Chondrocyte (in vitro differentiated cells): ENCODE results near the gene RAB23. TPM values are rescaled to one million over a fixed set of nuclear protein-coding genes. Genes with fewer than 3 reads are reported as not detected.

Experiments
- DNase-seq: peaks from one replicate; pipeline ENCODE4 v3.0.0; 2021; ENCODE audit warnings: mixed read lengths, low spot score
- H3K27ac Mint-ChIP-seq: one replicate; pipeline ENCODE4 v1.8.0; 2021; ENCODE audit warnings: mild to moderate bottlenecking, moderate library complexity, mixed read lengths; ENCODE audit not compliant: unreplicated experiment
- H3K27me3 Mint-ChIP-seq: 2 replicates; pipeline ENCODE4 v1.8.0; 2021; ENCODE audit warnings: low read depth, mixed read lengths
- H3K36me3 Mint-ChIP-seq: 2 replicates; pipeline ENCODE4 v1.8.0; 2021; ENCODE audit warnings: low read depth, mixed read lengths
- H3K4me1 Mint-ChIP-seq: 2 replicates; pipeline ENCODE4 v1.8.0; 2021; ENCODE audit warnings: low read depth, mild to moderate bottlenecking, mixed read lengths
- H3K4me3 Mint-ChIP-seq: one replicate; pipeline ENCODE4 v1.8.0; 2021; ENCODE audit warnings: mild to moderate bottlenecking, moderate library complexity, mixed read lengths; ENCODE audit not compliant: unreplicated experiment
- H3K9me3 Mint-ChIP-seq: 2 replicates; pipeline ENCODE4 v1.8.0; 2021; ENCODE audit warnings: low read depth, mixed read lengths
- CTCF ChIP-seq: fragments of 200-600 bp; sonication (generic); IDR thresholded peaks from 2 replicates; pipeline ENCODE4 v1.5.0; 2021; ENCODE audit warnings: antibody characterized with exemption, mild to moderate bottlenecking, moderate library complexity
- long read RNA-seq: library from polyadenylated mRNA; stranded (forward); transcript quantifications from one replicate; pipeline ENCODE4 v2.0.0, GENCODE V29; 2021
- total RNA-seq: library from RNA; stranded (reverse); gene quantifications from 3 replicates; pipeline ENCODE4 v1.2.1, GENCODE V29; 2021

Gene RAB23
- total RNA-seq, result 69.7 to 79.4 TPM (median 78.4 TPM) in 3 replicates
- long read RNA-seq, full-length matches to known transcripts, result 235 of 325 reads
- long read RNA-seq, partial matches to known transcripts, result 4 of 325 reads
- long read RNA-seq, other reads (novel, unspliced or antisense), result 86 of 325 reads

DNA sequence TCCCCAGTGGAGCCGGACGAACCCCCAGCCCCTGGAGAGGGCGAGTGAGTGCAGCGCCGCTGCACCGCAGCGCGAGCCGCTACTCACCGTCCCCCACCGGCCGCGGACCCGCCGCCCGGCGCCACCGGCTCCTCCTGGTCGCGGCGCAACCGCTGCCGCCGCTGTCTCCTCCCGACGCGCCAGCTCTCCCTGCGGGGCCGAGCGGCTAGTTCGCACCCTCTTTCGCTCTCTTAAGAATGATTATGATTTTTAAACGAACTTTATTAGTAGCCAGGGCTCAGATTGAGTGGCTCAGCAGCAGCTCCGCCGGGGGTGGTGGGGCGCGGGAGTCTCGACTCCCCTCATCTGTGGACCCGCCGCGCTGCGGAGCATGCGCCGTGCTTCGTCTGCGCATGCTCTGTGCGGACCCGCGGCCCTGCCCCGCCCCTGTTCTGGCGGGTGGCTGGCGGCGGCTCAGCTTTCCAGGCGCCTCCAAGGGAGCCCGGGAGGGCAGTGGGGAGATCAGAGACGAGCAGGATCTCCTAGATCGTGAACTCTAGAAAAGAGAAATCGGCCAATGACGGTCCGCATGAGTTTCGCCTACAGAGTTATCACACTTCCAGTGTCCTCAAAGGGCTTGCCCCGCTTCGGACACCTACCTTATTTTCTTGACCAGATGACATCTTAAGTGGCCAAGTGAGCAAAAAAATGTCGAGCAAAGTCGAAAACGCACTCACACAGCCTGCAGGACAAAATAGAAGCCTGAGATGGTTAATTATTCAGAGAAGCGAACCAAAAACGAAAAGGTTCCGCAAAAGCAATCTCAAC is at the start of gene RAB23:
Gene RAB23 (minus strand): TSS at position 372 of the 807 bp plus-strand sequence. CDS start 11,927 bp downstream, outside the sequence.
- peaks cover 13% of the 10 kb centered on the region for H3K9me3 Mint-ChIP-seq
- DNase-seq, result no peak
- peaks cover 10% of the 10 kb centered on the region for H3K36me3 Mint-ChIP-seq
- H3K27me3 Mint-ChIP-seq, result no peaks in the 10 kb centered on the region
- peaks cover 64% of the 10 kb centered on the region for H3K4me1 Mint-ChIP-seq
- H3K4me3 Mint-ChIP-seq, result peak within 1 kb of the TSS; percentile 100
- H3K27ac Mint-ChIP-seq, result peak within 1 kb of the TSS; percentile 100
- peak; percentile 59 for TF ChIP-seq CTCF

DNA sequence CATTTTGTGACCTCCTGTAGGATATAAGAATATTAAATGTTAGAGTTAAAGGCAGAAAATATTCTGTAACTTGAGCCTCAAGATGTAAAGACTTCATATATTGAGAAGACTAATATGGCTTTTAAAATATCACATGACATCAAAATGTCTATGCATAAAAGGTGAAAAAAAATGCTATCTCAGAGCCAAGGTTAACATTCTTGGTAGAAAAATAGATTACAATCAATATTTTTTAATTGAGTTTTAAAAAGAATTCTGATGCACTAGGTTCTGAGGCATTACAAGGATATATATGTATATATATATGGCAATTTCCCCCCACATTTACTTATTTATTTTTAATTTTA is 46.2 kb upstream of the RAB23 start:
- H3K4me3 Mint-ChIP-seq, result no peak overlapping the region
- H3K27me3 Mint-ChIP-seq, result no peaks in the 10 kb centered on the region
- peak overlapping the region; percentile 96 for H3K27ac Mint-ChIP-seq
- TF ChIP-seq CTCF, result no peak
- DNase-seq, result no peak
- H3K9me3 Mint-ChIP-seq, result peaks cover 12% of the 10 kb centered on the region
- H3K4me1 Mint-ChIP-seq, result peaks cover 46% of the 10 kb centered on the region
- H3K36me3 Mint-ChIP-seq, result peaks cover 7% of the 10 kb centered on the region

- H3K27me3 Mint-ChIP-seq, result no peaks in the 10 kb centered on the region
- no peak for DNase-seq
- peaks cover 7% of the 10 kb centered on the region for H3K9me3 Mint-ChIP-seq
- peak overlapping the region; percentile 96 for H3K27ac Mint-ChIP-seq
- no peak overlapping the region for H3K4me3 Mint-ChIP-seq
- TF ChIP-seq CTCF, result peak; percentile 90
- peaks cover 51% of the 10 kb centered on the region for H3K4me1 Mint-ChIP-seq
- H3K36me3 Mint-ChIP-seq, result peaks cover 2% of the 10 kb centered on the region
Measured at GRCh38 chr6:57267586-57268293, 45.6 kb upstream of the RAB23 start.

GRCh38 chr6:57265755-57266221 is 43.7 kb upstream of the RAB23 start:
- Mint-ChIP-seq H3K27ac (peak overlapping the region; percentile 96), H3K9me3 (peaks cover under 1% of the 10 kb centered on the region), H3K36me3 (no peaks in the 10 kb centered on the region), H3K27me3 (no peaks in the 10 kb centered on the region), H3K4me3 (peak overlapping the region; percentile 37), H3K4me1 (peaks cover 70% of the 10 kb centered on the region)
- no peak for TF ChIP-seq CTCF
- no peak for DNase-seq

- H3K4me3 Mint-ChIP-seq, result no peak overlapping the region
Measured at GRCh38 chr6:57263739-57264138, 41.6 kb upstream of the RAB23 start.

More at GRCh38 chr6:57263739-57264138, 41.6 kb upstream of the RAB23 start:
- Mint-ChIP-seq H3K27ac (peak overlapping the region; percentile 84), H3K27me3 (no peaks in the 10 kb centered on the region), H3K36me3 (no peaks in the 10 kb centered on the region), H3K9me3 (peaks cover 4% of the 10 kb centered on the region), H3K4me1 (peaks cover 91% of the 10 kb centered on the region)
- no peak for DNase-seq
- TF ChIP-seq CTCF, result no peak
